ENCODE measurements around the gene GSTCD. TPM values are rescaled to one million over a fixed set of nuclear protein-coding genes. Genes with fewer than 3 reads are reported as not detected.

Gene GSTCD
- total RNA-seq, 5 donors from 2014 or later (not counting 1 experiment from before 2014, with no cell fraction given) = 5.1 to 7.5 (median 5.2) TPM

DNA sequence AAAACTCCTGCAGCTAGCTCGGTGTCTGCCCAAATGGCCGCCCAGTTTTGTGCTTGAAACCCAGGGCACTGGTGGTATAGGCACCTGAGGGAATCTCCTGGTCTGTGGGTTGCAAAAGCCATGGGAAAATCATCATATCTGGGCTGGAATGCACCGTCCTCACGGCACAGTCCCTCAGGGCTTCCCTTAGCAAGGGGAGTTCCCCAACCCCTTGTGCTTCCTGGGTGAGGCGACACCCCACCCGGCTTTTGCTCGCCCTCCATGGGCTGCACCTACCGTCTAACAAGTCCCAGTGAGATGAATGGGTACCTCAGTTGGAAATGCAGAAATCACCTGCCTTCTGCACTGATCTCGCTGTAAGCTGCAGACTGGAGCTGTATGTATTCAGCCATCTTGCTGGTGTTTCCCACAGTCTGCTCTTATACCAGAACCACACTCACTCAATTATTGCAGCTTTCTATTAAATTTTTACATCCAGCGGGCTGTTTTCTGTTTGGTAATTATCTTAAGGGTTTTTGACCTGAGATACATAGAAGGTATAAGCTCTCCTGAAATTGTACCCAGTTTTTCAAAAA is 150.0 kb downstream of the GSTCD start:
- Mint-ChIP-seq H3K36me3 (peaks cover 26% of the 10 kb centered on the region), H3K27me3 (no peaks in the 10 kb centered on the region), H3K27ac (no peak overlapping the region), H3K9me3 (peaks cover 30 to 58% (median 40%) of the 10 kb centered on the region in 3 donors), H3K4me3 (no peak overlapping the region), H3K4me1 (no peaks in the 10 kb centered on the region)
- no peaks in the 10 kb centered on the region for H3K4me1 ChIP-seq (ENCODE audit: control insufficient read depth in 1 of 2, extremely low read depth in 1 of 2, insufficient read depth in 2 of 2, low read length in 2 of 2)
- H3K4me3 ChIP-seq (ENCODE audit: control insufficient read depth in 1 of 2, extremely low read depth in 1 of 2, low read length in 1 of 2) = no peak overlapping the region
- 84% methylated on average over 7 of the region's 10 CpGs for WGBS (ENCODE audit: insufficient coverage)
- DNase-seq = no peak
- ChIA-PET POLR2A (no interaction called here), CTCF (no interaction called here)
- H3K27me3 ChIP-seq (replicated peaks in 1 of 2; ENCODE audit: control insufficient read depth in 2 of 2, extremely low read depth in 1 of 2, insufficient read depth in 2 of 2, low read length in 1 of 2) = peaks cover 0 to 6% of the 10 kb centered on the region in 2 experiments
- H3K9me3 ChIP-seq = no peaks in the 10 kb centered on the region
- H3K27ac ChIP-seq (ENCODE audit: low read length) = no peak overlapping the region
- no peak for ATAC-seq (replicated peaks in 1 of 4)
- H3K36me3 ChIP-seq (ENCODE audit: control insufficient read depth in 2 of 2, extremely low read depth in 1 of 2, insufficient read depth in 1 of 2, low read length in 1 of 2) = no peaks in the 10 kb centered on the region

- ChIA-PET CTCF (no interaction called here), POLR2A (no interaction called here)
- Mint-ChIP-seq H3K27ac (no peak overlapping the region), H3K4me3 (no peak overlapping the region), H3K9me3 (peaks cover 30 to 51% (median 33%) of the 10 kb centered on the region in 3 donors), H3K27me3 (no peaks in the 10 kb centered on the region), H3K36me3 (peaks cover 19% of the 10 kb centered on the region), H3K4me1 (no peaks in the 10 kb centered on the region)
- Histone ChIP-seq H3K27me3 (replicated peaks in 1 of 2; ENCODE audit: control insufficient read depth in 2 of 2, extremely low read depth in 1 of 2, insufficient read depth in 2 of 2, low read length in 1 of 2) (peaks cover 0 to 6% of the 10 kb centered on the region in 2 experiments), H3K27ac (ENCODE audit: low read length) (no peak overlapping the region), H3K9me3 (no peaks in the 10 kb centered on the region), H3K36me3 (ENCODE audit: control insufficient read depth in 2 of 2, extremely low read depth in 1 of 2, insufficient read depth in 1 of 2, low read length in 1 of 2) (no peaks in the 10 kb centered on the region), H3K4me1 (ENCODE audit: control insufficient read depth in 1 of 2, extremely low read depth in 1 of 2, insufficient read depth in 2 of 2, low read length in 2 of 2) (no peaks in the 10 kb centered on the region), H3K4me3 (ENCODE audit: control insufficient read depth in 1 of 2, extremely low read depth in 1 of 2, low read length in 1 of 2) (no peak overlapping the region)
- WGBS (ENCODE audit: insufficient coverage) = no CpG with 5 or more reads among the region's 1 CpG
- DNase-seq = no peak
- ATAC-seq (replicated peaks in 1 of 4) = no peak
Measured at GRCh38 chr4:105859233-105859632, 150.6 kb downstream of the GSTCD start.

DNA sequence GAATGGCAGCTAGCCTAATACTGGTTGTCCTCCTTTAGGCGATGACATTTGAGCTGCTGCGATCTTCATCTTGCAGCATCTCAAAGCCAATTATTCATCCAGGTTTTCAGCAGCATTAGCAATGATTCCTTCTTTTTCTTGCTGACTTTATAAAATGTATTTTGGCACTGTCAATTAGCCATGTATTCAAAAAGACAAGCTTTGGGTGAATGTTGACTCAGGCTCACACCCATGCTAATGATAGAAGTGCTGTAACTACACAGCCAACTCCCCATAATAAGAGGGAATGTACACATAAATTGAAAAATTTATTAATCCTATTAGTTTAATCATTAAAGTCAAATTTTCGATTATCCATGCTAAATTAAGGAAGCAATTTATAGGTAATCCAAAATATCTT is 162.4 kb downstream of the GSTCD start:
- Histone ChIP-seq H3K27ac (ENCODE audit: low read length) (no peak overlapping the region), H3K4me1 (ENCODE audit: control insufficient read depth in 1 of 2, extremely low read depth in 1 of 2, insufficient read depth in 2 of 2, low read length in 2 of 2) (no peaks in the 10 kb centered on the region), H3K27me3 (replicated peaks in 1 of 2; ENCODE audit: control insufficient read depth in 2 of 2, extremely low read depth in 1 of 2, insufficient read depth in 2 of 2, low read length in 1 of 2) (no peaks in the 10 kb centered on the region), H3K36me3 (ENCODE audit: control insufficient read depth in 2 of 2, extremely low read depth in 1 of 2, insufficient read depth in 1 of 2, low read length in 1 of 2) (no peaks in the 10 kb centered on the region), H3K9me3 (no peaks in the 10 kb centered on the region), H3K4me3 (ENCODE audit: control insufficient read depth in 1 of 2, extremely low read depth in 1 of 2, low read length in 1 of 2) (no peak overlapping the region)
- H3K4me3 Mint-ChIP-seq = no peak overlapping the region
- 94% methylated on average over 2 of the region's 3 CpGs for WGBS (ENCODE audit: insufficient coverage)
- DNase-seq = no peak
- ATAC-seq (replicated peaks in 1 of 4) = no peak
- H3K27me3 Mint-ChIP-seq = peaks cover 4 to 8% of the 10 kb centered on the region in 2 donors
- no peak overlapping the region for H3K27ac Mint-ChIP-seq
- H3K36me3 Mint-ChIP-seq = no peaks in the 10 kb centered on the region
- CTCF ChIA-PET = no interaction called here
- H3K9me3 Mint-ChIP-seq = peaks cover 0 to 2% (median 0%) of the 10 kb centered on the region in 3 donors
- POLR2A ChIA-PET = no interaction called here
- no peaks in the 10 kb centered on the region for H3K4me1 Mint-ChIP-seq

DNA sequence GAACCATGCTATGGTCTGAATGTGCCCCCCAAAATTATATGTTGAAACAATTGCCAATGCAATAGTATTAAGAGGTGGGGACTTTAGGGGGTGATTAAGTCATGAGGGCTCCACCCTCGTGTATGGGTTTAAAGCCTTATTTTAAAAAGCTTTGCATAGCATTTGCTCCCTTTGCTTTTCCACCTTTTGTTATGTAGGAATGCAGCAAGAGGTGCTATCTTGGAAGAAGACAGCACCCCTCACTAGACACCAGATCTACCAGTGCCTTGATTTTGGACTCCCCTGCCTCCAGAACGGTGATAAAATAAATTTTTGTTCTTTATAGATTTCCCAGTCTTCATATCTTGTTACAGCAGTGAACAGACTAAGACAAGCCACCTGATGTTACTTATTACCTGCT is 163.4 kb downstream of the GSTCD start:
- Histone ChIP-seq H3K36me3 (ENCODE audit: control insufficient read depth in 2 of 2, extremely low read depth in 1 of 2, insufficient read depth in 1 of 2, low read length in 1 of 2) (no peaks in the 10 kb centered on the region), H3K4me3 (ENCODE audit: control insufficient read depth in 1 of 2, extremely low read depth in 1 of 2, low read length in 1 of 2) (no peak overlapping the region), H3K27ac (ENCODE audit: low read length) (no peak overlapping the region), H3K9me3 (no peaks in the 10 kb centered on the region), H3K4me1 (ENCODE audit: control insufficient read depth in 1 of 2, extremely low read depth in 1 of 2, insufficient read depth in 2 of 2, low read length in 2 of 2) (no peaks in the 10 kb centered on the region), H3K27me3 (replicated peaks in 1 of 2; ENCODE audit: control insufficient read depth in 2 of 2, extremely low read depth in 1 of 2, insufficient read depth in 2 of 2, low read length in 1 of 2) (no peaks in the 10 kb centered on the region)
- H3K4me1 Mint-ChIP-seq = no peaks in the 10 kb centered on the region
- DNase-seq = no peak
- ChIA-PET CTCF (no interaction called here), POLR2A (no interaction called here)
- ATAC-seq (replicated peaks in 1 of 4) = no peak
- peaks cover 6 to 8% of the 10 kb centered on the region in 2 donors for H3K27me3 Mint-ChIP-seq
- H3K27ac Mint-ChIP-seq = no peak overlapping the region
- no peak overlapping the region for H3K4me3 Mint-ChIP-seq
- no peaks in the 10 kb centered on the region for H3K9me3 Mint-ChIP-seq
- WGBS (ENCODE audit: insufficient coverage) = no CpG with 5 or more reads among the region's 2 CpGs
- no peaks in the 10 kb centered on the region for H3K36me3 Mint-ChIP-seq

DNA sequence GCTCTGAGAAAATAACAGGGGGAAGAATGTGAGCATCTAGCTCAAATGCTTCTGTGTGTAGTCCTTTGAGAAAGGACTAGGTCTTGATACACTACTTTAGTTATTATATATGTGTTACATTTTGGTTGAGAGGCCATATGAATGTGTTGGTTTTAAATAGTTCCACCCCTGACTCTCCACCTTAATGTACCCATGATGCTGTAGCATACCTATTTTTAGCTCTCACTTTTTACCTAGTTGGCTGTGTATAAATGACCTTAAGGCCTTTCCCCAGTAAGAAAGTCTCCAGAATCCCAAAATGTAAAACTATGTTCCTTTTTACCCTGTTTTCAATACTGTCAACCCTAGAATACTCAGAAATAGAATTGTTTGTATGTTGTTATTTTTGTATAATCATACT is 166.6 kb downstream of the GSTCD start:
- CTCF ChIA-PET = no interaction called here
- H3K36me3 Mint-ChIP-seq = no peaks in the 10 kb centered on the region
- POLR2A ChIA-PET = no interaction called here

GRCh38 chr4:105878668-105879067 is 170.1 kb downstream of the GSTCD start:
- POLR2A ChIA-PET = no interaction called here

More for the DNA sequence above, 166.6 kb downstream of the GSTCD start:
- no peaks in the 10 kb centered on the region for H3K9me3 Mint-ChIP-seq
- no peaks in the 10 kb centered on the region for H3K27me3 ChIP-seq (replicated peaks in 1 of 2; ENCODE audit: control insufficient read depth in 2 of 2, extremely low read depth in 1 of 2, insufficient read depth in 2 of 2, low read length in 1 of 2)
- no peaks in the 10 kb centered on the region for H3K36me3 ChIP-seq (ENCODE audit: control insufficient read depth in 2 of 2, extremely low read depth in 1 of 2, insufficient read depth in 1 of 2, low read length in 1 of 2)
- H3K27ac Mint-ChIP-seq = no peak overlapping the region
- no peak overlapping the region for H3K4me3 ChIP-seq (ENCODE audit: control insufficient read depth in 1 of 2, extremely low read depth in 1 of 2, low read length in 1 of 2)
- H3K4me3 Mint-ChIP-seq = no peak overlapping the region
- H3K4me1 Mint-ChIP-seq = no peaks in the 10 kb centered on the region
- H3K9me3 ChIP-seq = no peaks in the 10 kb centered on the region
- H3K4me1 ChIP-seq (ENCODE audit: control insufficient read depth in 1 of 2, extremely low read depth in 1 of 2, insufficient read depth in 2 of 2, low read length in 2 of 2) = no peaks in the 10 kb centered on the region
- ATAC-seq (replicated peaks in 1 of 4) = no peak
- peaks cover 6 to 8% of the 10 kb centered on the region in 2 donors for H3K27me3 Mint-ChIP-seq
- DNase-seq = no peak
- no peak overlapping the region for H3K27ac ChIP-seq (ENCODE audit: low read length)

DNA sequence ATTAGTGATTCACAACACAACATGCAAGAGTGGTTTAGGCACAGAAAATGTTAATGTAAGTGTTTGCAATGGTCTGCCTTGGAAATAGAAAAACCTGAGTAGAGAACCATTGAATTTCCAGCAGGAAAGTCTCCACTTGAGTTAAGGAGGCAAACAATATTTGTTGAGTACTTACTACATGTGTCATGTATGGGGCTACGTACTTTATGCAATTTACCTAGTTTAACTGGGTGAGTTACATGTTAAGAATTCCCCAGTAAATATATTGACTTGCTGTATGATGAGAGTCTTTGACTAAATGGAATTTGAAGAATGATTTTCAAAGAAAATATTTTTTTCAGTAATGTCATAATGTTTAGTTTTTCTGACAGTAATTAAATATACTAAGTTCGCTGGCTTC is 178.9 kb downstream of the GSTCD start:
- Mint-ChIP-seq H3K9me3 (peaks cover 0 to 12% (median 4%) of the 10 kb centered on the region in 3 donors), H3K4me3 (no peak overlapping the region), H3K4me1 (no peaks in the 10 kb centered on the region), H3K27ac (no peak overlapping the region), H3K36me3 (no peaks in the 10 kb centered on the region), H3K27me3 (peaks cover 0 to 4% of the 10 kb centered on the region in 2 donors)
- ChIA-PET POLR2A (no interaction called here), CTCF (no interaction called here)
- H3K4me1 ChIP-seq (ENCODE audit: control insufficient read depth in 1 of 2, extremely low read depth in 1 of 2, insufficient read depth in 2 of 2, low read length in 2 of 2) = no peaks in the 10 kb centered on the region
- H3K27me3 ChIP-seq (replicated peaks in 1 of 2; ENCODE audit: control insufficient read depth in 2 of 2, extremely low read depth in 1 of 2, insufficient read depth in 2 of 2, low read length in 1 of 2) = no peaks in the 10 kb centered on the region
- no peak overlapping the region for H3K4me3 ChIP-seq (ENCODE audit: control insufficient read depth in 1 of 2, extremely low read depth in 1 of 2, low read length in 1 of 2)
- H3K27ac ChIP-seq (ENCODE audit: low read length) = no peak overlapping the region
- DNase-seq (no peak), ATAC-seq (replicated peaks in 1 of 4) (no peak)
- 100% methylated on average over 1 of the region's 2 CpGs for WGBS (ENCODE audit: insufficient coverage)
- no peaks in the 10 kb centered on the region for H3K9me3 ChIP-seq
- no peaks in the 10 kb centered on the region for H3K36me3 ChIP-seq (ENCODE audit: control insufficient read depth in 2 of 2, extremely low read depth in 1 of 2, insufficient read depth in 1 of 2, low read length in 1 of 2)

More at GRCh38 chr4:105878668-105879067, 170.1 kb downstream of the GSTCD start:
- H3K4me1 ChIP-seq (ENCODE audit: control insufficient read depth in 1 of 2, extremely low read depth in 1 of 2, insufficient read depth in 2 of 2, low read length in 2 of 2) = no peaks in the 10 kb centered on the region
- no peaks in the 10 kb centered on the region for H3K9me3 Mint-ChIP-seq
- H3K4me3 Mint-ChIP-seq = no peak overlapping the region
- H3K27me3 ChIP-seq (replicated peaks in 1 of 2; ENCODE audit: control insufficient read depth in 2 of 2, extremely low read depth in 1 of 2, insufficient read depth in 2 of 2, low read length in 1 of 2) = no peaks in the 10 kb centered on the region
- ATAC-seq (replicated peaks in 1 of 4) = no peak
- no peak overlapping the region for H3K27ac ChIP-seq (ENCODE audit: low read length)
- no peak overlapping the region for H3K4me3 ChIP-seq (ENCODE audit: control insufficient read depth in 1 of 2, extremely low read depth in 1 of 2, low read length in 1 of 2)
- no peaks in the 10 kb centered on the region for H3K36me3 ChIP-seq (ENCODE audit: control insufficient read depth in 2 of 2, extremely low read depth in 1 of 2, insufficient read depth in 1 of 2, low read length in 1 of 2)
- peaks cover 3 to 6% of the 10 kb centered on the region in 2 donors for H3K27me3 Mint-ChIP-seq
- no peaks in the 10 kb centered on the region for H3K4me1 Mint-ChIP-seq
- H3K36me3 Mint-ChIP-seq = no peaks in the 10 kb centered on the region
- no peak overlapping the region for H3K27ac Mint-ChIP-seq
- no peak for DNase-seq
- CTCF ChIA-PET = no interaction called here
- H3K9me3 ChIP-seq = no peaks in the 10 kb centered on the region
- WGBS (ENCODE audit: insufficient coverage) = no CpG with 5 or more reads among the region's 2 CpGs
